ENCODE results near the gene AASDH.

The AASDH gene

DNA sequence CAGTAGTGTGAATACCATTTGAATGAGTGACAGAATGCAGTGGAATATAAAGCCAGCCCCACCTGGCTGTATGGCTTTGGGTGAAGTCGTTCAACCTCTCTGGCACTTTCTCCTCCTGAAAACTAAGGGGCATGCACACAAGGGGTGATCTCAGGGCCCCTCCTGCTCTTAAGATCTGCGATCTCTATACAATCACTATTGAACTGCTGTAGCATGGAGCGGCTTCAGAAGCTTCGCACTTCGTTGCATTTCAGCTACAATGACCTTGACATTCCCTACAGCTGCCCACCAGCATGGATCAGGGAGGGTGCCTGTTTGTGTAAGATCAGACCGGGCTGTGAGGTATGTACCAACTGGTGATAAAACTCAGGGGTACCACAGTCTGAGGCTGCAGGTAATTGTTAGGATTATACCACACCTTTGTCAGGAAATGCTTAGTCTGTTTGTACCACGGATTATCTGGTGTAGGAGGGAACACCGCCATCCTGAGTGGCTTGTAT, 85.2 kb downstream of the AASDH start:
- H3K9ac ChIP-seq: no peak overlapping the region
- H3K27me3 ChIP-seq (ENCODE audit: control insufficient read depth, insufficient read depth, low read length): no peaks in the 10 kb centered on the region
- no peak overlapping the region for H3K4me2 ChIP-seq (ENCODE audit: low read length)
- H3K79me2 ChIP-seq: no peaks in the 10 kb centered on the region
- H2AFZ ChIP-seq: peak overlapping the region; percentile 43
- H3K9me3 ChIP-seq (ENCODE audit: control insufficient read depth, low read length): no peaks in the 10 kb centered on the region
- H3K27ac ChIP-seq: peak overlapping the region; percentile 83
- H3K36me3 ChIP-seq (ENCODE audit: control insufficient read depth, insufficient read depth, low read length): no peaks in the 10 kb centered on the region
- H3K4me3 ChIP-seq (ENCODE audit: low read depth, low read length): no peak overlapping the region
- peaks cover 9% of the 10 kb centered on the region for H3K4me1 ChIP-seq
- TF ChIP-seq, protein P1, sequence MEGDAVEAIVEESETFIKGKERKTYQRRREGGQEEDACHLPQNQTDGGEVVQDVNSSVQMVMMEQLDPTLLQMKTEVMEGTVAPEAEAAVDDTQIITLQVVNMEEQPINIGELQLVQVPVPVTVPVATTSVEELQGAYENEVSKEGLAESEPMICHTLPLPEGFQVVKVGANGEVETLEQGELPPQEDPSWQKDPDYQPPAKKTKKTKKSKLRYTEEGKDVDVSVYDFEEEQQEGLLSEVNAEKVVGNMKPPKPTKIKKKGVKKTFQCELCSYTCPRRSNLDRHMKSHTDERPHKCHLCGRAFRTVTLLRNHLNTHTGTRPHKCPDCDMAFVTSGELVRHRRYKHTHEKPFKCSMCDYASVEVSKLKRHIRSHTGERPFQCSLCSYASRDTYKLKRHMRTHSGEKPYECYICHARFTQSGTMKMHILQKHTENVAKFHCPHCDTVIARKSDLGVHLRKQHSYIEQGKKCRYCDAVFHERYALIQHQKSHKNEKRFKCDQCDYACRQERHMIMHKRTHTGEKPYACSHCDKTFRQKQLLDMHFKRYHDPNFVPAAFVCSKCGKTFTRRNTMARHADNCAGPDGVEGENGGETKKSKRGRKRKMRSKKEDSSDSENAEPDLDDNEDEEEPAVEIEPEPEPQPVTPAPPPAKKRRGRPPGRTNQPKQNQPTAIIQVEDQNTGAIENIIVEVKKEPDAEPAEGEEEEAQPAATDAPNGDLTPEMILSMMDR (IDR thresholded peaks at IDR 0.05): no peak

DNA sequence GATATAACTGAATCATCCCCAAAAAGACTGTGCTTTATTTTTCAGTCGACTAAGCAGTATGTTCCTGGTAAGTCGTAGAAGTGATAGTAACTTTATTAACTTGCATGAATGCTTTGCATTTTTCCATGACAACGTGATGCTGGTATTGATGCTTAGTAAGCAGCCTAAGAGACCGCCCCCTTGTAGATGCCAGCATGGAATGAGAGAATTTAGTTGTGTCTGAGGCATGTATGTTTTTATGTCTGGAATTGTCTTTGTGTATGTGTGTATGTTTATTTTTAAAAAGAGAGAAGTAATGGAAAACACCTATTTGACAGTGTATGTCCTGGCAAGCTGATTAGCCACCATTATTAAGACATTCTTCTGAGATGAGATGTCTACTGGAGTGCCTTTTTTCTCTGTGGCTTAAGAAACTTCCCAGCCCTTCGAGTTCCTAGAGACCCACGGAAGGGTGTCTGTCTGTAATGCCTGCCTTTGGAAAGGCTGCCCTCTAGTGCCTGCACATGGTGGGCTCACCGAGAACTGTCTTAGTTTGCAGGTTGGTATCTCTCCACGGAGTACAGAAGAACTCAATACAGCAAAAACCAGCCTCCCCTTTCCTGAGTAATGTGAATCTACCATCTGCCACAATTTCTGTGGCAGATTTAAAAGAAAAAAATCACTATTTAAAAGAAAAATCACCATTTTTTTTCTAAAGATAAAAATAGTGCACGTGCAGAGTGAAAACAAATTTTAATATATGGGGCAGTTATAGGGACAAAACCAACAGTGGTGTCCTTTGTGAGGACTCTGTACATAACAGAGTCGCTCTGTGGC, 85.9 kb downstream of the AASDH start:
- peaks cover 9% of the 10 kb centered on the region for H3K4me1 ChIP-seq
- no peak overlapping the region for H3K9ac ChIP-seq
- peak overlapping the region; percentile 83 for H3K27ac ChIP-seq

DNA sequence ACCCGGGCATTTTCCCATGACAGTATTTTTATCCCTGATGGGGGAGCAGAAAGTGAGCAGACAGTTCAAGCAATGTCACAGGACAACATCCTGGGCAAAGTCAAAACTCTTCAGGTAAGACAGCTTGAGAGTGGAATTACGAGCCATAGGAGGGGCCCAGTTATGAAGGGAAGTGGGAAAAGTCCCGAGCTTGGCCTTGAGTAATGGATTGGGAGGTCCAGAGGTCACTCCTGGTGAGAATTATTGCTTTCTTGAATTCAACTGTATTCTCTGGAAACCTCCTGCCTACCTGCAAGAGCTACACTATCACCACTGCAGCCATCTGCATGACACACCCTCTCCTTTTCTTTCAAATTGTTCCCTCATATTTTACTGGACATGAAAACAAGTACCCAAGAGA, 89.1 kb downstream of the AASDH start:
- H3K4me2 ChIP-seq (ENCODE audit: low read length): no peak overlapping the region
- no peaks in the 10 kb centered on the region for H3K27me3 ChIP-seq (ENCODE audit: control insufficient read depth, insufficient read depth, low read length)
- H3K27ac ChIP-seq: no peak overlapping the region
- no peaks in the 10 kb centered on the region for H3K79me2 ChIP-seq
- H3K4me3 ChIP-seq (ENCODE audit: low read depth, low read length): no peak overlapping the region
- H3K36me3 ChIP-seq (ENCODE audit: control insufficient read depth, insufficient read depth, low read length): no peaks in the 10 kb centered on the region
- no peak overlapping the region for H3K9ac ChIP-seq
- TF ChIP-seq, protein P1 (IDR thresholded peaks at IDR 0.05): no peak
- H3K9me3 ChIP-seq (ENCODE audit: control insufficient read depth, low read length): no peaks in the 10 kb centered on the region
- no peak overlapping the region for H2AFZ ChIP-seq
- H3K4me1 ChIP-seq: peaks cover 9% of the 10 kb centered on the region

More for the DNA sequence above, 85.9 kb downstream of the AASDH start:
- H3K79me2 ChIP-seq: no peaks in the 10 kb centered on the region
- H3K4me2 ChIP-seq (ENCODE audit: low read length): peak overlapping the region; percentile 43
- peak overlapping the region; percentile 24 for H3K4me3 ChIP-seq (ENCODE audit: low read depth, low read length)
- H3K27me3 ChIP-seq (ENCODE audit: control insufficient read depth, insufficient read depth, low read length): no peaks in the 10 kb centered on the region
- no peaks in the 10 kb centered on the region for H3K9me3 ChIP-seq (ENCODE audit: control insufficient read depth, low read length)
- peak overlapping the region; percentile 43 for H2AFZ ChIP-seq
- H3K36me3 ChIP-seq (ENCODE audit: control insufficient read depth, insufficient read depth, low read length): no peaks in the 10 kb centered on the region
- TF ChIP-seq, protein P1 (IDR thresholded peaks at IDR 0.05): peak; percentile 83

DNA sequence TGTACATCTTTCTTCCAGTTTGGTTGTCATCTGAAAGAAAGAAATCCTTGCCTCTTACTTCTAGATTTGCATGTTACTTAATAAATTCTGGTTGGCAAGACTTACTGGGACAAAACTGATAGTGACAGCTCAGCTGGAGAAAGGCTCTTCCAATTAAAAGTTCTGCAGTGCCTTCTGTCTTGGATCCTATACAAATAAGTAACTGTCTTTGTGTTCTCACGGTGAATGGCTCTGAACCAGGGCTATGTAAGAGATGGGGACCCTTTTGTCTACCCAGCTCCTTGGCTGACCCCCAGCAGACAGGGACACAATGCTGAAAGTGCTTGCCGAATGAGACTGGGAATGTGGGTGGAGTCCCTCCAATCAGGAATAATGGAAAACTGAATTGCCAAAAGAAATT, 89.5 kb downstream of the AASDH start:
- H3K36me3 ChIP-seq (ENCODE audit: control insufficient read depth, insufficient read depth, low read length): no peaks in the 10 kb centered on the region
- H3K27ac ChIP-seq: no peak overlapping the region
- H3K4me3 ChIP-seq (ENCODE audit: low read depth, low read length): no peak overlapping the region
- H3K27me3 ChIP-seq (ENCODE audit: control insufficient read depth, insufficient read depth, low read length): no peaks in the 10 kb centered on the region
- no peak overlapping the region for H3K9ac ChIP-seq
- TF ChIP-seq, protein P1 (IDR thresholded peaks at IDR 0.05): no peak
- H3K79me2 ChIP-seq: no peaks in the 10 kb centered on the region
- H3K4me2 ChIP-seq (ENCODE audit: low read length): no peak overlapping the region
- peaks cover 9% of the 10 kb centered on the region for H3K4me1 ChIP-seq
- H2AFZ ChIP-seq: no peak overlapping the region
- H3K9me3 ChIP-seq (ENCODE audit: control insufficient read depth, low read length): no peaks in the 10 kb centered on the region

Data from parathyroid adenoma (tissue), 2 donors.